ENCODE data around the gene TBC1D21. TPM values are rescaled to one million over a fixed set of nuclear protein-coding genes. Genes with fewer than 3 reads are reported as not detected.

Gene TBC1D21
- total and polyA plus RNA-seq, 2 of the 8 experiments (the other 6 are each of a cell fraction or from before 2014, with no cell fraction given) = not detected

DNA sequence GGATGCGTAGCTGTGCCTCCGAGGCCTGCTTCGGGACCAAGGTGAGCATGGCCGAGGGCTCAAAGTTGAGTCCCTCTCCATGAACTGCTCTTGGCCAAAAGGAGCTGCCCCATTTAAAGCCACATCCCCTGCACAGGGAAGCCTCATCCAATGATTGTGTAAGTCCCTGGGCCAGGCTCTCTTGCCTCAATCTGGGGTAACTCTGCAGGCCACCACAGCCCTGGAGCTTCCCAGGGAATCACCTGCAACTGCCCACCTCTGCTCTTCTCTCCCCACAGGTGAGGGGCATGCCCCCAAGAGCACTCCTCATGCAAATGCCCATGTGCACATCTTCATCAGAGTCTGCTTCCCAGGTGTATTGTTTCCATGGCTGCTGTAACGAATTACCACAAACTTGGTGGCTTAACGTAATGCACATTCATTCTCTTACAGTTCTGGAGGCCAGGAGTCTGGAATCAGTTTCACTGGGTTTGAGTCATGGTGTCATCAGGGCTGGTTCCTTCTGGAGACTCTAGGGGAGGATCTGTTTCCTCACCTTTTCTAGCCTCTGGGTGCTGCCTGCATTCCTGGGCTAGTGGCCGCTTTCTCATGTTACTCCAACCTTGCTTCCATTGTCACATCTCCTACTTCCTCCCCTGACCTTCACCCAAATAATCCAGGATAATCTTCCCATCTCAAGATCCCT is 27.9 kb downstream of the TBC1D21 start:
- peaks cover 0 to 3% (median 1%) of the 10 kb centered on the region in 4 experiments; a peak in 3 of 7 replicates for H3K4me1 ChIP-seq (replicated peaks in 1 of 4; ENCODE audit: control insufficient read depth in 3 of 4, insufficient read depth in 4 of 4, low read length in 3 of 4)
- no peaks in the 10 kb centered on the region; the same call in 1 of the 2 replicates for H3K79me1 ChIP-seq (ENCODE audit: low read depth, low read length)
- H2AFZ ChIP-seq (ENCODE audit: low read length) = no peak overlapping the region
- ChIA-PET POLR2A (ENCODE audit: partially characterized antibody) (interaction anchor here (1.4 kb wide), 1 partner anchor 18 kb away, joined by 3 read pairs; no protein-coding TSS in a partner anchor), CTCF (ENCODE audit: partially characterized antibody) (interaction anchor here (0.7 to 9.8 kb wide), 11 partner anchors 7 to 603 kb away, joined by 3 to 167 read pairs (median 3); partner anchors contain the start of gene TBC1D21)
- H4K5ac ChIP-seq (ENCODE audit: insufficient read length, low read depth, low read length) = no peak overlapping the region
- H2BK15ac ChIP-seq (ENCODE audit: low read length) = no peak overlapping the region
- H3K14ac ChIP-seq (ENCODE audit: insufficient read length) = no peak overlapping the region
- no peaks in the 10 kb centered on the region for H3K9me3 ChIP-seq (ENCODE audit: insufficient read depth in 2 of 2, low read depth in 1 of 2, low read length in 1 of 2)
- FAIRE-seq (no peak), DNase-seq (ENCODE audit: low read depth in 1 of 2, low spot score in 2 of 2) (no peak)
- no peak overlapping the region for H3K23ac ChIP-seq (ENCODE audit: insufficient read length)
- no peak overlapping the region for H3K9ac ChIP-seq (replicated peaks in 1 of 4; ENCODE audit: extremely low read depth in 1 of 4, low read depth in 3 of 4, low read length in 3 of 4)
- TF ChIP-seq MAFK (IDR thresholded peaks at IDR 0.05; ENCODE audit: low read depth, low read length) (no peak), TEAD4 (IDR thresholded peaks at IDR 0.05; ENCODE audit: low read depth, low read length) (no peak), SIRT6 (IDR thresholded peaks at IDR 0.05; ENCODE audit: low read length) (no peak), BACH1 (IDR thresholded peaks at IDR 0.05; ENCODE audit: low read length) (no peak), BRCA1 (IDR thresholded peaks at IDR 0.05; ENCODE audit: low read depth, low read length) (no peak), KDM1A (IDR thresholded peaks at IDR 0.05; ENCODE audit: borderline replicate concordance, low read length) (no peak), ATF3 (IDR thresholded peaks at IDR 0.05; ENCODE audit: insufficient read depth, low read depth, low read length) (no peak), GTF2F1 (IDR thresholded peaks at IDR 0.05; ENCODE audit: borderline replicate concordance, low read depth, low read length) (no peak), POLR2AphosphoS5 (IDR thresholded peaks at IDR 0.05; ENCODE audit: low read depth, low read length) (no peak), FOSL1 (IDR thresholded peaks at IDR 0.05; ENCODE audit: insufficient read depth, low read depth, low read length) (no peak), CHD2 (IDR thresholded peaks at IDR 0.05; ENCODE audit: low read length) (no peak), EP300 (IDR thresholded peaks at IDR 0.05; ENCODE audit: borderline replicate concordance in 1 of 2, low read depth in 2 of 2, low read length in 2 of 2) (no peak), SUZ12 (IDR thresholded peaks at IDR 0.05; ENCODE audit: low read length) (no peak)
- no peak overlapping the region for H2BK20ac ChIP-seq (ENCODE audit: low read length)
- H3K4me3 ChIP-seq (ENCODE audit: extremely low read depth in 1 of 4, insufficient read depth in 2 of 4, low read depth in 3 of 4, low read length in 4 of 4) = no peak overlapping the region
- 95% methylated on average over 7 of the region's 7 CpGs; no CpG with 5 or more reads in 1 of the 2 experiments for WGBS, 2 experiments (ENCODE audit: extremely low coverage in 1 of 2, insufficient coverage in 1 of 2, insufficient read length in 1 of 2, insufficient replicate concordance in 2 of 2, low coverage in 1 of 2, low lambda C conversion rate in 2 of 2, missing lambda C conversion rate in 1 of 2)
- H3K27ac ChIP-seq (ENCODE audit: low read depth, low read length) = no peak overlapping the region
- no peak overlapping the region for H4K8ac ChIP-seq (ENCODE audit: extremely low read depth, insufficient read depth, low read length)
- no peak overlapping the region for H4K91ac ChIP-seq (replicated peaks; ENCODE audit: insufficient read length, low read length)
- no peaks in the 10 kb centered on the region for H4K20me1 ChIP-seq (replicated peaks in 1 of 2; ENCODE audit: control insufficient read depth in 1 of 2, insufficient read depth in 2 of 2, low read length in 2 of 2)
- no peak overlapping the region for H3K4me2 ChIP-seq (ENCODE audit: insufficient read depth in 1 of 2, low read depth in 2 of 2, low read length in 2 of 2)
- no peak overlapping the region for H3K56ac ChIP-seq (replicated peaks; ENCODE audit: insufficient read length, low read depth, low read length)
- H3K79me2 ChIP-seq (ENCODE audit: control insufficient read depth in 1 of 2, insufficient read depth in 2 of 2, low read length in 2 of 2) = no peaks in the 10 kb centered on the region
- no peaks in the 10 kb centered on the region for H3K36me3 ChIP-seq (ENCODE audit: control insufficient read depth in 2 of 4, insufficient read depth in 4 of 4, low read length in 3 of 4)
- no peak overlapping the region for H3K4ac ChIP-seq (replicated peaks; ENCODE audit: insufficient read length, low read depth, low read length)
- no peak overlapping the region for H2BK120ac ChIP-seq (replicated peaks; ENCODE audit: low read depth, low read length)
- H2AK5ac ChIP-seq (ENCODE audit: low read depth, low read length) = no peak overlapping the region
- H3K18ac ChIP-seq (ENCODE audit: extremely low read depth, low read length) = no peak overlapping the region
- no peaks in the 10 kb centered on the region for H3K27me3 ChIP-seq (replicated peaks in 1 of 4; ENCODE audit: control insufficient read depth in 3 of 4, extremely low read depth in 1 of 4, insufficient read depth in 3 of 4, low read length in 3 of 4)
- no peak overlapping the region for H2BK5ac ChIP-seq (ENCODE audit: low read depth, low read length)
- H2BK12ac ChIP-seq (ENCODE audit: low read depth, low read length) = no peak overlapping the region
- no peaks in the 10 kb centered on the region; the same call in 1 of the 2 replicates for H3K23me2 ChIP-seq (ENCODE audit: low read depth, low read length)

Data from H1 (cell line).